H1 (cell line): ENCODE results near the gene LCE3D. TPM values are rescaled to one million over a fixed set of nuclear protein-coding genes. Genes with fewer than 3 reads are reported as not detected.

Source experiments
- CTCF ChIA-PET: fragments of 300-600 bp; sonication (Branson Sonifier 250); formaldehyde crosslinking; loops from one replicate; lab custom pipeline; 2021; ENCODE audit not compliant: partially characterized antibody; lab: Charles Lee
- POLR2A ChIA-PET: fragments of 300-600 bp; sonication (Branson Sonifier 250); formaldehyde crosslinking; loops from one replicate; lab custom pipeline; 2021; ENCODE audit warnings: inconsistent platforms; ENCODE audit not compliant: partially characterized antibody; lab: Charles Lee
- DNase-seq, 2 experiments: peaks; one replicate each; pipeline versions ENCODE4 v3.0.0 to v3.0.0-alpha.2; 2010 to 2022; ENCODE audit warnings: low spot score in 2 of 2, low read depth in 1 of 2, mixed read lengths in 1 of 2
- FAIRE-seq: peaks from 2 replicates; lab custom pipeline; 2011; peaks lifted over from hg19 to GRCh38; lab: Jason Lieb, UNC
- H2AFZ ChIP-seq: 2 replicates; pipeline ENCODE4 v1.8.1; 2012; ENCODE audit warnings: low read length, inconsistent platforms
- H2AK5ac ChIP-seq: 2 replicates; pipeline ENCODE4 v1.6.1; 2013; ENCODE audit warnings: low read depth, low read length
- H2BK120ac ChIP-seq: replicated peaks from 2 replicates; pipeline ENCODE3; 2013; ENCODE audit warnings: low read depth, low read length, inconsistent platforms
- H2BK12ac ChIP-seq: 2 replicates; pipeline ENCODE4 v1.6.1; 2013; ENCODE audit warnings: low read depth, low read length
- H2BK15ac ChIP-seq: 2 replicates; pipeline ENCODE4 v1.6.1; 2013; ENCODE audit warnings: low read length
- H2BK20ac ChIP-seq: 2 replicates; pipeline ENCODE4 v1.6.1; 2013; ENCODE audit warnings: low read length
- H2BK5ac ChIP-seq: 2 replicates; pipeline ENCODE4 v1.6.1; 2013; ENCODE audit warnings: low read depth, low read length
- H3K14ac ChIP-seq: 2 replicates; pipeline ENCODE4 v1.6.1; 2013; ENCODE audit warnings: inconsistent platforms; ENCODE audit not compliant: insufficient read length
- H3K18ac ChIP-seq: 2 replicates; pipeline ENCODE4 v1.6.1; 2013; ENCODE audit warnings: low read length; ENCODE audit errors: extremely low read depth
- H3K23ac ChIP-seq: 2 replicates; pipeline ENCODE4 v1.6.1; 2013; ENCODE audit warnings: inconsistent platforms; ENCODE audit not compliant: insufficient read length
- H3K23me2 ChIP-seq: 2 replicates; pipeline ENCODE4 v1.6.1; 2013; ENCODE audit warnings: low read depth, low read length
- H3K27ac ChIP-seq: 2 replicates; pipeline ENCODE4 v1.6.1; 2011; ENCODE audit warnings: low read depth, low read length, inconsistent platforms
- H3K27me3 ChIP-seq, 4 experiments: replicated peaks in 1 of 4; 1 replicate in 1 of 4; 2 replicates in 3 of 4; pipeline versions ENCODE4 v1.6.1 to v1.8.1; 2011 to 2013; ENCODE audit warnings: low read length in 3 of 4, mild to moderate bottlenecking in 3 of 4, inconsistent platforms in 2 of 4, mixed read lengths in 2 of 4, moderate library complexity in 1 of 4; ENCODE audit not compliant: control insufficient read depth in 3 of 4, insufficient read depth in 3 of 4; ENCODE audit errors: extremely low read depth in 1 of 4
- H3K36me3 ChIP-seq, 4 experiments: 2 replicates each; pipeline versions ENCODE4 v1.6.1 to v1.8.1; 2011 to 2013; ENCODE audit warnings: mild to moderate bottlenecking in 4 of 4, low read length in 3 of 4, moderate library complexity in 2 of 4, control low read depth in 1 of 4, inconsistent platforms in 1 of 4; ENCODE audit not compliant: insufficient read depth in 4 of 4, control insufficient read depth in 2 of 4
- H3K4ac ChIP-seq: replicated peaks from 2 replicates; pipeline ENCODE3; 2013; ENCODE audit warnings: low read length, low read depth, mixed read lengths, inconsistent platforms; ENCODE audit not compliant: insufficient read length
- H3K4me1 ChIP-seq, 4 experiments: replicated peaks in 1 of 4; 1 replicate in 1 of 4; 2 replicates in 3 of 4; pipeline versions ENCODE4 v1.6.1 to v1.8.1; 2011 to 2013; ENCODE audit warnings: low read length in 3 of 4, inconsistent platforms in 2 of 4, mixed read lengths in 1 of 4; ENCODE audit not compliant: insufficient read depth in 4 of 4, control insufficient read depth in 3 of 4
- H3K4me2 ChIP-seq, 2 experiments: 2 replicates each; pipeline versions ENCODE4 v1.6.1 to v1.8.1; 2011 to 2013; ENCODE audit warnings: low read depth in 2 of 2, low read length in 2 of 2, control low read depth in 1 of 2, inconsistent platforms in 1 of 2, mild to moderate bottlenecking in 1 of 2; ENCODE audit not compliant: insufficient read depth in 1 of 2
- H3K4me3 ChIP-seq, 4 experiments: fragments of 200-600, 300-600 bp in 1 of 4; sonication (generic), shearing (Covaris generic), sonication (Bioruptor Twin) in 1 of 4; 2 replicates each; pipeline versions ENCODE4 v1.5.1 to v1.8.1; 2011 to 2016; ENCODE audit warnings: low read length in 4 of 4, low read depth in 3 of 4, control low read depth in 2 of 4, inconsistent platforms in 2 of 4, mild to moderate bottlenecking in 2 of 4, mixed read lengths in 1 of 4, moderate library complexity in 1 of 4; ENCODE audit not compliant: insufficient read depth in 2 of 4; ENCODE audit errors: extremely low read depth in 1 of 4
- H3K56ac ChIP-seq: replicated peaks from 2 replicates; pipeline ENCODE3; 2013; ENCODE audit warnings: low read depth, mild to moderate bottlenecking, mixed read lengths, low read length, inconsistent platforms; ENCODE audit not compliant: insufficient read length
- H3K79me1 ChIP-seq: 2 replicates; pipeline ENCODE4 v1.6.1; 2013; ENCODE audit warnings: low read depth, low read length, control low read depth
- H3K79me2 ChIP-seq, 2 experiments: 2 replicates each; pipeline versions ENCODE4 v1.6.1 to v1.8.1; 2012 to 2013; ENCODE audit warnings: low read length in 2 of 2, mild to moderate bottlenecking in 2 of 2, inconsistent platforms in 1 of 2; ENCODE audit not compliant: insufficient read depth in 2 of 2, control insufficient read depth in 1 of 2
- H3K9ac ChIP-seq, 4 experiments: replicated peaks in 1 of 4; 1 replicate in 1 of 4; 2 replicates in 3 of 4; pipeline versions ENCODE4 v1.6.1 to v1.8.1; 2011 to 2013; ENCODE audit warnings: low read depth in 3 of 4, low read length in 3 of 4, control low read depth in 2 of 4, mild to moderate bottlenecking in 2 of 4, moderate library complexity in 2 of 4, inconsistent platforms in 1 of 4; ENCODE audit errors: extremely low read depth in 1 of 4
- H3K9me3 ChIP-seq, 2 experiments: 2 replicates each; pipeline versions ENCODE4 v1.6.1 to v1.8.1; 2012 to 2013; ENCODE audit warnings: mild to moderate bottlenecking in 2 of 2, moderate library complexity in 2 of 2, control low read depth in 1 of 2, inconsistent platforms in 1 of 2, low read depth in 1 of 2, low read length in 1 of 2, mixed read lengths in 1 of 2; ENCODE audit not compliant: insufficient read depth in 2 of 2
- H4K20me1 ChIP-seq, 2 experiments: replicated peaks in 1 of 2; 2 replicates each; pipeline versions ENCODE3 to v1.8.1; 2011 to 2013; ENCODE audit warnings: inconsistent platforms in 2 of 2, low read length in 2 of 2, mild to moderate bottlenecking in 1 of 2; ENCODE audit not compliant: insufficient read depth in 2 of 2, control insufficient read depth in 1 of 2
- H4K5ac ChIP-seq: 2 replicates; pipeline ENCODE4 v1.6.1; 2013; ENCODE audit warnings: low read length, low read depth, mixed read lengths, inconsistent platforms; ENCODE audit not compliant: insufficient read length
- H4K8ac ChIP-seq: 2 replicates; pipeline ENCODE4 v1.8.0; 2013; ENCODE audit warnings: mild to moderate bottlenecking, moderate library complexity, low read length, inconsistent platforms; ENCODE audit not compliant: insufficient read depth; ENCODE audit errors: extremely low read depth
- H4K91ac ChIP-seq: replicated peaks from 2 replicates; pipeline ENCODE3; 2013; ENCODE audit warnings: low read length, mixed read lengths, inconsistent platforms; ENCODE audit not compliant: insufficient read length
- CHD1 ChIP-seq: IDR thresholded peaks from 2 replicates; pipeline ENCODE4 v1.6.1; 2012; ENCODE audit warnings: low read depth, low read length, improper control_type of control experiment
- JUN ChIP-seq: IDR thresholded peaks from 2 replicates; pipeline ENCODE4 v1.6.1; 2011; ENCODE audit warnings: low read depth, mild to moderate bottlenecking, improper control_type of control experiment, low read length
- KDM5A ChIP-seq: fragments of 200-600 bp; IDR thresholded peaks from 2 replicates; pipeline ENCODE4 v1.7.1; 2012; ENCODE audit warnings: mild to moderate bottlenecking, low read length, inconsistent platforms, mixed read lengths
- POLR2AphosphoS5 ChIP-seq: IDR thresholded peaks from 2 replicates; pipeline ENCODE4 v1.6.1; 2011; ENCODE audit warnings: low read depth, low read length
- RNF2 ChIP-seq: fragments of 200-900, 300-1000 bp; sonication (generic); IDR thresholded peaks from 2 replicates; pipeline ENCODE4 v1.7.1; 2016; ENCODE audit warnings: borderline replicate concordance, low read depth, mild to moderate bottlenecking, antibody characterized with exemption, low read length; ENCODE audit not compliant: poor library complexity, severe bottlenecking; ENCODE audit errors: missing control alignments
- SRF ChIP-seq: IDR thresholded peaks from 2 replicates; pipeline ENCODE4 v1.6.1; 2011; ENCODE audit warnings: mild to moderate bottlenecking, low read depth, low read length, moderate library complexity
- WGBS, 2 experiments: shearing (Covaris generic) in 1 of 2; methylation state at CpG; one replicate each; pipeline versions ENCODE4 v1.1.6 to v1.1.7; 2013 to 2015; ENCODE audit warnings: low lambda C conversion rate in 2 of 2, mixed read lengths in 2 of 2, inconsistent platforms in 1 of 2, low coverage in 1 of 2, missing lambda C conversion rate in 1 of 2; ENCODE audit not compliant: insufficient replicate concordance in 2 of 2, insufficient coverage in 1 of 2, insufficient read length in 1 of 2; ENCODE audit errors: extremely low coverage in 1 of 2, missing lambda C conversion rate in 1 of 2; 5-methylcytosine and 5-hydroxymethylcytosine counted together
- polyA plus RNA-seq, 7 experiments: library from polyadenylated mRNA; depleted of rRNA in 3 of 7; stranded (reverse) in 5 of 7; unstranded in 2 of 7; fragments of >200 nt in 5 of 7; fragments of 200-250 nt in 2 of 7; gene quantifications; 1 replicate in 5 of 7; 2 replicates in 1 of 7; 4 replicates in 1 of 7; pipeline versions ENCODE4 v1.2.1 to v1.2.3, GENCODE V29; 2011 to 2013; ENCODE audit warnings: missing spikeins in 2 of 7, mixed read lengths in 2 of 7
- total RNA-seq: library from RNA; stranded (reverse); fragmentation: NEBNext Ultra II Directional; extraction: Animal tissue kit (Norgen Biotek cat#: 25700); gene quantifications from 2 replicates; pipeline ENCODE4 v1.2.1, GENCODE V29; 2021

The LCE3D gene
- total and polyA plus RNA-seq, 2 of the 8 experiments (the other 6 are each of a cell fraction or from before 2014, with no cell fraction given), result not detected

DNA sequence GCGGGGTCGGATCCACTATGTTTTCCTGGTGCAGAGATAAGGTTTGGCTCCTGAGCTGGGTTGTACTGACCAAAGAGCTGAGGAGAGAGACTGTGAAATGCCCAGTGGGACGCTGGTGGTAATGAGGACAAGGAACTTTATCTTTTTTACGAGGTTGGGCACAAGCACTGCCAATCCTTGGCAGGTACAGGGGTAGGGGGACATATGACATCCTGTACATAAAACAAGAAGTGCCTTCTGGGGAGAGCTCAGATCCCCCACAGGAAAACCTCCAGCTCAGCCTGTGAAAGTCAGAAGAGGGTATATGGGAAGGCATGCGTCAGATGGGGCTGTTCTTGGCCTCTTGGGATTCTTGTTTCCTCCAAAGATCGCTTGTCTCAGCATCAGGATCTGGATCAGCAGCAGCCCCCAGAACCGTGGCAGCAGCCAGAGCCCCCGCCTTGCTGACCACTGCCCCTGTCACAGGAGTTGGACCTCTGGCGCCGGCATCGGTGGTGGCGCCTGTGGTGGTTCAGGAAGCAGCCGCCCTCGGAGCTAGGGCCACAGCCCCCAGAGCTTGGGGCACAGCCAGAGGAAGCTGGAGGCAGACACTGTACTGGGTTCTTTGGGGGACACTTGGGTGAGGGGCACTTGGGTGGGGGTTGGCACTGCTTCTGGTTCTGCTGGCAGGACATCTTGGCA lies 14.6 kb downstream of the LCE3D start:
- H3K4me1 ChIP-seq, result no peaks in the 10 kb centered on the region
- no peaks in the 10 kb centered on the region for H3K27me3 ChIP-seq
- no peaks in the 10 kb centered on the region for H4K20me1 ChIP-seq
- H2BK15ac ChIP-seq, result no peak overlapping the region
- H4K5ac ChIP-seq, result no peak overlapping the region
- no peak overlapping the region for H3K14ac ChIP-seq
- H4K91ac ChIP-seq, result no peak overlapping the region
- no peak overlapping the region for H2AK5ac ChIP-seq
- H3K23ac ChIP-seq, result no peak overlapping the region
- 74% methylated on average over 14 of the region's 14 CpGs; no CpG with 5 or more reads in 1 of the 2 experiments for WGBS, 2 experiments
- H3K79me1 ChIP-seq, result no peaks in the 10 kb centered on the region
- no peak overlapping the region for H3K9ac ChIP-seq
- no peak overlapping the region for H2BK12ac ChIP-seq
- H3K4me2 ChIP-seq, result no peak overlapping the region
- no peak overlapping the region for H4K8ac ChIP-seq
- no peaks in the 10 kb centered on the region for H3K79me2 ChIP-seq
- H3K4ac ChIP-seq, result no peak overlapping the region
- no peak overlapping the region for H3K18ac ChIP-seq
- no peak overlapping the region for H2BK5ac ChIP-seq
- H3K4me3 ChIP-seq, result no peak overlapping the region
- DNase-seq (no peak), FAIRE-seq (no peak)
- no peak overlapping the region for H2AFZ ChIP-seq
- H3K56ac ChIP-seq, result no peak overlapping the region
- no peaks in the 10 kb centered on the region; the same call in 1 of the 2 replicates for H3K23me2 ChIP-seq
- POLR2A ChIA-PET, result no interaction called here
- peaks cover 70 to 79% of the 10 kb centered on the region in 2 experiments for H3K9me3 ChIP-seq
- H3K27ac ChIP-seq, result no peak overlapping the region
- no peak overlapping the region for H2BK20ac ChIP-seq
- H3K36me3 ChIP-seq, result no peaks in the 10 kb centered on the region
- TF ChIP-seq JUN (no peak), POLR2AphosphoS5 (no peak), RNF2 (no peak), CHD1 (no peak), KDM5A (no peak), SRF (no peak)
- CTCF ChIA-PET, result interaction anchor here (1.3 kb wide), 1 partner anchor 218 kb away, joined by 3 read pairs; no protein-coding TSS in a partner anchor
- no peak overlapping the region for H2BK120ac ChIP-seq
